Hepatocyte (in vitro differentiated cells): ENCODE measurements around the gene TPRG1L. TPM values are rescaled to one million over a fixed set of nuclear protein-coding genes. Genes with fewer than 3 reads are reported as not detected.
A peak's percentile ranks its signal among the peaks of the same experiment; 100 is the strongest.
"Not testable (repeated sequence)": the region's sequence is repeated elsewhere in the genome, so short reads cannot be mapped to it uniquely, and the experiment has no call there.

Source experiments
- DNase-seq: peaks from one replicate; pipeline ENCODE4 v3.0.0-alpha.2; 2016; ENCODE audit warnings: low spot score
- H2AFZ ChIP-seq: fragments of 200-600 bp; sonication (generic); 2 replicates; pipeline ENCODE4 v1.6.0; 2016; ENCODE audit warnings: antibody characterized with exemption, mild to moderate bottlenecking
- H3K27ac ChIP-seq: fragments of 200-600 bp; sonication (generic); 2 replicates; pipeline ENCODE4 v1.5.1; 2016; ENCODE audit warnings: mild to moderate bottlenecking
- H3K27me3 ChIP-seq: fragments of 200-600 bp; sonication (generic); 2 replicates; pipeline ENCODE4 v1.6.1; 2016
- H3K36me3 ChIP-seq: fragments of 200-600 bp; sonication (generic); replicated peaks from 2 replicates; pipeline ENCODE4 v1.5.1; 2016; ENCODE audit warnings: low read depth; ENCODE audit not compliant: insufficient read depth
- H3K4me1 ChIP-seq: fragments of 200-600 bp; sonication (generic); 2 replicates; pipeline ENCODE4 v1.5.1; 2016; ENCODE audit warnings: mild to moderate bottlenecking, moderate library complexity; ENCODE audit not compliant: insufficient read depth
- H3K4me2 ChIP-seq: fragments of 200-600 bp; sonication (generic); 2 replicates; pipeline ENCODE4 v1.6.0; 2016
- H3K4me3 ChIP-seq: fragments of 200-600 bp; sonication (generic); 2 replicates; pipeline ENCODE4 v1.5.1; 2016; ENCODE audit warnings: mild to moderate bottlenecking
- H3K79me2 ChIP-seq: fragments of 200-600 bp; sonication (generic); 2 replicates; pipeline ENCODE4 v1.6.0; 2017; ENCODE audit warnings: mild to moderate bottlenecking
- H3K9me2 ChIP-seq: fragments of 200-600 bp; sonication (generic); replicated peaks from 2 replicates; pipeline ENCODE4 v1.6.0; 2017; ENCODE audit warnings: mild to moderate bottlenecking; ENCODE audit not compliant: insufficient read depth
- H3K9me3 ChIP-seq: fragments of 200-600 bp; sonication (generic); 2 replicates; pipeline ENCODE4 v1.5.1; 2016; ENCODE audit warnings: low read depth, mild to moderate bottlenecking
- H4K20me1 ChIP-seq: fragments of 200-600 bp; sonication (generic); 2 replicates; pipeline ENCODE4 v1.6.0; 2016; ENCODE audit warnings: mild to moderate bottlenecking; ENCODE audit not compliant: insufficient read depth, poor library complexity, severe bottlenecking
- CTCF ChIP-seq: fragments of 200-600 bp; sonication (generic); IDR thresholded peaks from 2 replicates; pipeline ENCODE4 v1.5.1; 2016; ENCODE audit warnings: antibody characterized with exemption, mild to moderate bottlenecking; ENCODE audit not compliant: poor library complexity
- EZH2 ChIP-seq: fragments of 200-600 bp; sonication (generic); IDR thresholded peaks from 2 replicates; pipeline ENCODE4 v1.6.1; 2016; ENCODE audit warnings: antibody characterized with exemption, mild to moderate bottlenecking, borderline replicate concordance
- EZH2phosphoT487 ChIP-seq: fragments of 200-600 bp; sonication (generic); IDR thresholded peaks from one replicate; pipeline ENCODE4 v1.6.1; 2018; ENCODE audit warnings: antibody characterized with exemption, mild to moderate bottlenecking, low read depth, moderate library complexity; ENCODE audit not compliant: unreplicated experiment, severe bottlenecking
- WGBS: methylation state at CpG from one replicate; pipeline ENCODE4 v1.1.6; 2016; ENCODE audit warnings: low lambda C conversion rate; ENCODE audit errors: missing lambda C conversion rate; 5-methylcytosine and 5-hydroxymethylcytosine counted together
- polyA plus RNA-seq: library from polyadenylated mRNA; unstranded; fragments of >200 nt; fragmentation: Nextera tagmentation; extraction: Ambion mirVana; gene quantifications from 2 replicates; pipeline ENCODE4 v1.2.1, GENCODE V29; 2016
- total RNA-seq: library from RNA; depleted of rRNA; stranded (reverse); fragments of >200 nt; gene quantifications from 2 replicates; pipeline ENCODE4 v1.2.3, GENCODE V29; 2014

TPRG1L gene
- 57.9 and 61.7 TPM in 2 replicates for total RNA-seq
- 53.4 and 74.1 TPM in 2 replicates for polyA plus RNA-seq

- H3K27ac ChIP-seq, result peak within 1 kb of the TSS; percentile 95
- peak within 1 kb of the TSS; percentile 91 for H3K4me2 ChIP-seq
- peaks cover 8% of the 10 kb centered on the region for H3K4me1 ChIP-seq
- peaks cover 28% of the 10 kb centered on the region for H3K79me2 ChIP-seq
- peak within 1 kb of the TSS; percentile 87 for H3K4me3 ChIP-seq
- H3K27me3 ChIP-seq, result no peaks in the 10 kb centered on the region
- TF ChIP-seq CTCF (no peak), EZH2 (no peak), EZH2phosphoT487 (no peak)
- H3K9me3 ChIP-seq, result no peaks in the 10 kb centered on the region
- H3K36me3 ChIP-seq, result no peaks in the 10 kb centered on the region
- no peaks in the 10 kb centered on the region for H4K20me1 ChIP-seq
- 2% methylated on average over 64 of the region's 108 CpGs for WGBS
- H2AFZ ChIP-seq, result peak within 1 kb of the TSS; percentile 68
- H3K9me2 ChIP-seq, result no peaks in the 10 kb centered on the region
- DNase-seq, result peak; percentile 99
Observed at GRCh38 chr1:3624200-3625136, at the start of gene TPRG1L. TPRG1L (plus strand) TSS chr1:3625015; CDS start chr1:3625073, 58 bp downstream.

GRCh38 chr1:3575515-3575914, 49.3 kb upstream of the TPRG1L start:
- not testable (repeated sequence) for H3K9me2 ChIP-seq, H3K9me3 ChIP-seq, H3K4me2 ChIP-seq, H3K36me3 ChIP-seq, H3K4me3 ChIP-seq, H4K20me1 ChIP-seq, H3K27ac ChIP-seq, H2AFZ ChIP-seq, H3K27me3 ChIP-seq, DNase-seq, H3K79me2 ChIP-seq, H3K4me1 ChIP-seq
- 89% methylated on average over 6 of the region's 6 CpGs for whole genome bisulfite sequencing

- no peak for DNase-seq
- Histone ChIP-seq H3K9me2 (no peaks in the 10 kb centered on the region), H2AFZ (no peak overlapping the region), H4K20me1 (no peaks in the 10 kb centered on the region), H3K4me3 (no peak overlapping the region), H3K4me1 (no peaks in the 10 kb centered on the region), H3K27me3 (no peaks in the 10 kb centered on the region), H3K36me3 (no peaks in the 10 kb centered on the region), H3K27ac (no peak overlapping the region), H3K79me2 (no peaks in the 10 kb centered on the region), H3K9me3 (no peaks in the 10 kb centered on the region), H3K4me2 (no peak overlapping the region)
- 94% methylated on average over 15 of the region's 15 CpGs for WGBS
- TF ChIP-seq EZH2 (no peak), CTCF (no peak), EZH2phosphoT487 (no peak)
Observed at GRCh38 chr1:3575993-3576392, 48.8 kb upstream of the TPRG1L start.

- 95% methylated on average over 7 of the region's 7 CpGs for WGBS
- Histone ChIP-seq H2AFZ (no peak overlapping the region), H3K4me2 (no peak overlapping the region), H3K4me1 (no peaks in the 10 kb centered on the region), H3K9me2 (no peaks in the 10 kb centered on the region), H3K4me3 (no peak overlapping the region), H3K9me3 (no peaks in the 10 kb centered on the region), H3K27ac (no peak overlapping the region), H3K27me3 (no peaks in the 10 kb centered on the region), H4K20me1 (no peaks in the 10 kb centered on the region), H3K36me3 (no peaks in the 10 kb centered on the region), H3K79me2 (no peaks in the 10 kb centered on the region)
- DNase-seq, result no peak
- TF ChIP-seq EZH2, result no peak
- no peak for TF ChIP-seq CTCF
- no peak for TF ChIP-seq EZH2phosphoT487
Observed at GRCh38 chr1:3577300-3577699, 47.5 kb upstream of the TPRG1L start.
